Stimulated activated CD4-positive, alpha-beta T cell treated with anti-CD3 and anti-CD28 coated beads, Interleukin-2, amount 100 ng/mL, for 4 hours (primary cell): Measurements from ENCODE around the gene BPIFB4.
"Not testable (repeated sequence)": the region's sequence is repeated elsewhere in the genome, so short reads cannot be mapped to it uniquely, and the experiment has no call there.

Experiments used
- DNase-seq: peaks from one replicate; pipeline ENCODE4 v3.0.0-alpha.2; 2020; ENCODE audit warnings: low read depth

Gene BPIFB4

GRCh38 chr20:33119725-33120720 is 40.6 kb downstream of the BPIFB4 start:
- no peak for DNase-seq

- DNase-seq: no peak
Measured at GRCh38 chr20:33120934-33121333, 41.5 kb downstream of the BPIFB4 start.

GRCh38 chr20:33122297-33122696 is 42.9 kb downstream of the BPIFB4 start:
- DNase-seq: not testable (repeated sequence)

GRCh38 chr20:33124261-33124660 is 44.8 kb downstream of the BPIFB4 start:
- DNase-seq: no peak

- DNase-seq: no peak
Measured at GRCh38 chr20:33124994-33125393, 45.6 kb downstream of the BPIFB4 start.

GRCh38 chr20:33125983-33126382 is 46.5 kb downstream of the BPIFB4 start:
- DNase-seq: no peak

- DNase-seq: no peak
Measured at GRCh38 chr20:33127422-33128097, 48.1 kb downstream of the BPIFB4 start.

- DNase-seq: no peak
Measured at GRCh38 chr20:33130568-33131061, 51.2 kb downstream of the BPIFB4 start.

- DNase-seq: no peak
Measured at GRCh38 chr20:33131949-33132473, 52.6 kb downstream of the BPIFB4 start.

- DNase-seq: no peak
Measured at GRCh38 chr20:33132513-33133372, 53.3 kb downstream of the BPIFB4 start.

- DNase-seq: no peak
Measured at GRCh38 chr20:33133373-33133941, 54.0 kb downstream of the BPIFB4 start.

- DNase-seq: no peak
Measured at GRCh38 chr20:33137195-33137594, 57.8 kb downstream of the BPIFB4 start.

- DNase-seq: no peak
Measured at GRCh38 chr20:33139467-33139866, 60.0 kb downstream of the BPIFB4 start.

- no peak for DNase-seq
Measured at GRCh38 chr20:33145521-33145920, 66.1 kb downstream of the BPIFB4 start.

GRCh38 chr20:33147299-33147698 is 67.9 kb downstream of the BPIFB4 start:
- DNase-seq: no peak

GRCh38 chr20:33148040-33148439 is 68.6 kb downstream of the BPIFB4 start:
- no peak for DNase-seq

GRCh38 chr20:33154252-33154651 is 74.8 kb downstream of the BPIFB4 start:
- DNase-seq: no peak

GRCh38 chr20:33158637-33159385 is 79.4 kb downstream of the BPIFB4 start:
- no peak for DNase-seq

GRCh38 chr20:33159713-33160112 is 80.3 kb downstream of the BPIFB4 start:
- no peak for DNase-seq

GRCh38 chr20:33160681-33161080 is 81.2 kb downstream of the BPIFB4 start:
- DNase-seq: no peak
